ENCODE results near the gene PRR36. TPM values are rescaled to one million over a fixed set of nuclear protein-coding genes. Genes with fewer than 3 reads are reported as not detected.
A peak's percentile ranks its signal among the peaks of the same experiment; 100 is the strongest.

PRR36 gene
- total RNA-seq, 1 experiment from 2014 or later: 0.26 TPM

- intact Hi-C loops (cut with micrococcal nuclease): loop anchor here (5.0 kb wide), 1 partner anchor 48 kb away; no protein-coding TSS in a partner anchor
- CTCF ChIA-PET: interaction anchor here (0.6 to 2.8 kb wide), 7 partner anchors 17 to 219 kb away, joined by 3 to 18 read pairs (median 5); partner anchors contain the start of gene TRAPPC5
- no peak for TF ChIP-seq CTCF (IDR thresholded peaks at IDR 0.05; ENCODE audit: unreplicated experiment)
- DNase-seq (ENCODE audit: unreplicated experiment): no peak
- no peak overlapping the region for H3K27ac Mint-ChIP-seq (ENCODE audit: low read depth, unreplicated experiment)
- BruUV-seq (replicated peaks): no TSS peak
- H3K27me3 Mint-ChIP-seq (ENCODE audit: insufficient read depth, unreplicated experiment): no peaks in the 10 kb centered on the region
- H3K4me3 Mint-ChIP-seq (ENCODE audit: unreplicated experiment): no peak overlapping the region
- no peaks in the 10 kb centered on the region for H3K9me3 Mint-ChIP-seq (ENCODE audit: unreplicated experiment)
- H3K4me1 Mint-ChIP-seq (ENCODE audit: insufficient read depth, unreplicated experiment): peaks cover 22% of the 10 kb centered on the region
- peaks cover 20% of the 10 kb centered on the region for H3K36me3 Mint-ChIP-seq (ENCODE audit: insufficient read depth, unreplicated experiment)
- POLR2A ChIA-PET: interaction anchor here (0.8 to 8.7 kb wide), 8 partner anchors 10 to 280 kb away, joined by 3 to 91 read pairs (median 4); partner anchors contain the start of gene LRRC8E
These were observed 25.7 kb upstream of the PRR36 start for GRCh38 chr19:7899751-7900378.

- BruUV-seq (replicated peaks): no TSS peak
- ChIA-PET POLR2A (interaction anchor here (2.2 to 8.7 kb wide), 3 partner anchors 9 to 30 kb away, joined by 7 to 91 read pairs (median 53); partner anchors contain the start of gene LRRC8E), CTCF (interaction anchor here (2.7 to 2.8 kb wide), 2 partner anchors 30 to 46 kb away, joined by 18 read pairs; no protein-coding TSS in a partner anchor)
- H3K4me1 Mint-ChIP-seq (ENCODE audit: insufficient read depth, unreplicated experiment): peaks cover 22% of the 10 kb centered on the region
- intact Hi-C loops (cut with micrococcal nuclease): no loop called here
- no peaks in the 10 kb centered on the region for H3K27me3 Mint-ChIP-seq (ENCODE audit: insufficient read depth, unreplicated experiment)
- no peak overlapping the region for H3K4me3 Mint-ChIP-seq (ENCODE audit: unreplicated experiment)
- no peak for TF ChIP-seq CTCF (IDR thresholded peaks at IDR 0.05; ENCODE audit: unreplicated experiment)
- no peak for DNase-seq (ENCODE audit: unreplicated experiment)
- peaks cover 27% of the 10 kb centered on the region for H3K36me3 Mint-ChIP-seq (ENCODE audit: insufficient read depth, unreplicated experiment)
- H3K9me3 Mint-ChIP-seq (ENCODE audit: unreplicated experiment): no peaks in the 10 kb centered on the region
- no peak overlapping the region for H3K27ac Mint-ChIP-seq (ENCODE audit: low read depth, unreplicated experiment)
These were observed 24.8 kb upstream of the PRR36 start for GRCh38 chr19:7898967-7899366.

- intact Hi-C loops (cut with micrococcal nuclease): no loop called here
- POLR2A ChIA-PET: interaction anchor here (1.3 to 8.7 kb wide), 5 partner anchors 9 to 47 kb away, joined by 3 to 91 read pairs (median 7); partner anchors contain the start of gene LRRC8E
- Mint-ChIP-seq H3K27ac (ENCODE audit: low read depth, unreplicated experiment) (peak overlapping the region; percentile 91), H3K27me3 (ENCODE audit: insufficient read depth, unreplicated experiment) (no peaks in the 10 kb centered on the region), H3K9me3 (ENCODE audit: unreplicated experiment) (no peaks in the 10 kb centered on the region), H3K36me3 (ENCODE audit: insufficient read depth, unreplicated experiment) (peaks cover 18% of the 10 kb centered on the region), H3K4me1 (ENCODE audit: insufficient read depth, unreplicated experiment) (peaks cover 22% of the 10 kb centered on the region), H3K4me3 (ENCODE audit: unreplicated experiment) (no peak overlapping the region)
- no TSS peak for BruUV-seq (replicated peaks)
- CTCF ChIA-PET: interaction anchor here (1.4 to 2.8 kb wide), 2 partner anchors 28 to 45 kb away, joined by 4 to 18 read pairs; no protein-coding TSS in a partner anchor
- TF ChIP-seq CTCF (IDR thresholded peaks at IDR 0.05; ENCODE audit: unreplicated experiment): no peak
- DNase-seq (ENCODE audit: unreplicated experiment): peak; percentile 89
These were observed 23.1 kb upstream of the PRR36 start for GRCh38 chr19:7897292-7897691.

- H3K27me3 Mint-ChIP-seq (ENCODE audit: insufficient read depth, unreplicated experiment): no peaks in the 10 kb centered on the region
- CTCF ChIA-PET: interaction anchor here (1.0 to 1.2 kb wide), 2 partner anchors 26 to 43 kb away, joined by 3 read pairs; no protein-coding TSS in a partner anchor
- peaks cover 14% of the 10 kb centered on the region for H3K4me1 Mint-ChIP-seq (ENCODE audit: insufficient read depth, unreplicated experiment)
- POLR2A ChIA-PET: no interaction called here
- H3K4me3 Mint-ChIP-seq (ENCODE audit: unreplicated experiment): no peak overlapping the region
- no peak for TF ChIP-seq CTCF (IDR thresholded peaks at IDR 0.05; ENCODE audit: unreplicated experiment)
- H3K36me3 Mint-ChIP-seq (ENCODE audit: insufficient read depth, unreplicated experiment): peaks cover 18% of the 10 kb centered on the region
- BruUV-seq (replicated peaks): no TSS peak
- no peaks in the 10 kb centered on the region for H3K9me3 Mint-ChIP-seq (ENCODE audit: unreplicated experiment)
- DNase-seq (ENCODE audit: unreplicated experiment): no peak
- peak overlapping the region; percentile 42 for H3K27ac Mint-ChIP-seq (ENCODE audit: low read depth, unreplicated experiment)
- intact Hi-C loops (cut with micrococcal nuclease): no loop called here
These were observed 21.4 kb upstream of the PRR36 start for GRCh38 chr19:7895565-7895964.
